CD14-positive monocyte (primary cell): Measurements from ENCODE around the gene FOCAD. TPM values are rescaled to one million over a fixed set of nuclear protein-coding genes. Genes with fewer than 3 reads are reported as not detected.

Experiments
- DNase-seq, 3 donors: peaks; one replicate each; pipeline ENCODE4 v3.0.0-alpha.2; 2011 to 2022
- H2AFZ ChIP-seq: 2 replicates; pipeline ENCODE4 v1.6.0; 2012; ENCODE audit warnings: mild to moderate bottlenecking, low read depth, low read length, inconsistent platforms; ENCODE audit not compliant: insufficient read depth, poor library complexity, severe bottlenecking
- H3K27ac ChIP-seq, 2 donors: 1 replicate in 1 of 2; 2 replicates in 1 of 2; pipeline ENCODE4 v1.5.1; 2012 to 2013; ENCODE audit warnings: low read length in 2 of 2, control low read depth in 1 of 2, inconsistent platforms in 1 of 2, low read depth in 1 of 2, mild to moderate bottlenecking in 1 of 2
- H3K27me3 ChIP-seq, 2 donors: one replicate each; pipeline versions ENCODE4 v1.6.0 to v1.6.1; 2011 to 2013; ENCODE audit warnings: low read length in 2 of 2; ENCODE audit not compliant: control insufficient read depth in 2 of 2, insufficient read depth in 2 of 2
- H3K36me3 ChIP-seq, 2 donors: replicated peaks in 1 of 2; 1 replicate in 1 of 2; 2 replicates in 1 of 2; pipeline versions ENCODE4 v1.5.1 to v1.6.1; 2012 to 2013; ENCODE audit warnings: low read length in 2 of 2, control low read depth in 1 of 2, inconsistent platforms in 1 of 2, mild to moderate bottlenecking in 1 of 2; ENCODE audit not compliant: insufficient read depth in 2 of 2, control insufficient read depth in 1 of 2
- H3K4me1 ChIP-seq, 2 donors: 1 replicate in 1 of 2; 2 replicates in 1 of 2; pipeline versions ENCODE4 v1.5.1 to v1.6.1; 2012 to 2013; ENCODE audit warnings: low read length in 2 of 2, control low read depth in 1 of 2, inconsistent platforms in 1 of 2, mild to moderate bottlenecking in 1 of 2, moderate library complexity in 1 of 2; ENCODE audit not compliant: insufficient read depth in 2 of 2, control insufficient read depth in 1 of 2
- H3K4me2 ChIP-seq: replicated peaks from 2 replicates; pipeline ENCODE3; 2012; ENCODE audit warnings: low read length, moderate library complexity, mild to moderate bottlenecking; ENCODE audit not compliant: poor library complexity, severe bottlenecking; ENCODE audit errors: extremely low read depth
- H3K4me3 ChIP-seq, 3 experiments: fragments of 200-600 bp in 1 of 3; sonication (generic) in 1 of 3; replicated peaks in 1 of 3; 1 replicate in 2 of 3; 2 replicates in 1 of 3; pipeline ENCODE4 v1.5.1; 2011 to 2013; ENCODE audit warnings: low read length in 3 of 3, mild to moderate bottlenecking in 3 of 3, control low read depth in 2 of 3, low read depth in 2 of 3, inconsistent platforms in 1 of 3, moderate library complexity in 1 of 3
- H3K79me2 ChIP-seq: 2 replicates; pipeline ENCODE4 v1.6.0; 2012; ENCODE audit warnings: mild to moderate bottlenecking, control low read depth, inconsistent platforms, low read length, moderate library complexity; ENCODE audit not compliant: insufficient read depth
- H3K9ac ChIP-seq: 2 replicates; pipeline ENCODE4 v1.6.0; 2017; ENCODE audit warnings: low read length, mild to moderate bottlenecking; ENCODE audit not compliant: insufficient read depth, poor library complexity, severe bottlenecking
- H3K9me3 ChIP-seq, 2 donors: replicated peaks in 1 of 2; 1 replicate in 1 of 2; 2 replicates in 1 of 2; pipeline versions ENCODE4 v1.5.1 to v1.6.1; 2012 to 2013; ENCODE audit warnings: low read length in 2 of 2, control low read depth in 1 of 2; ENCODE audit not compliant: control insufficient read depth in 1 of 2, insufficient read depth in 1 of 2
- H4K20me1 ChIP-seq: 2 replicates; pipeline ENCODE4 v1.6.0; 2012; ENCODE audit warnings: mild to moderate bottlenecking, low read length, control low read depth, moderate library complexity; ENCODE audit not compliant: insufficient read depth
- H3K27ac Mint-ChIP-seq, 7 donors: one replicate each; pipeline ENCODE4 v1.8.0; 2020; ENCODE audit warnings: mild to moderate bottlenecking in 7 of 7, mixed read lengths in 7 of 7, moderate library complexity in 6 of 7, inconsistent platforms in 2 of 7
- H3K27me3 Mint-ChIP-seq, 3 donors: one replicate each; pipeline ENCODE4 v1.8.0; 2021 to 2022; ENCODE audit warnings: low read depth in 3 of 3, mild to moderate bottlenecking in 3 of 3, mixed read lengths in 3 of 3, moderate library complexity in 3 of 3, inconsistent platforms in 1 of 3
- H3K36me3 Mint-ChIP-seq, 2 donors: one replicate each; pipeline ENCODE4 v1.8.0; 2020; ENCODE audit warnings: mixed read lengths in 2 of 2, inconsistent platforms in 1 of 2, mild to moderate bottlenecking in 1 of 2
- H3K4me1 Mint-ChIP-seq: one replicate; pipeline ENCODE4 v1.8.0; 2020; ENCODE audit warnings: mild to moderate bottlenecking, mixed read lengths
- H3K4me3 Mint-ChIP-seq, 2 donors: one replicate each; pipeline ENCODE4 v1.8.0; 2020; ENCODE audit warnings: mild to moderate bottlenecking in 2 of 2, mixed read lengths in 2 of 2, moderate library complexity in 1 of 2
- H3K9me3 Mint-ChIP-seq, 7 donors: one replicate each; pipeline ENCODE4 v1.8.0; 2020 to 2022; ENCODE audit warnings: mixed read lengths in 7 of 7, mild to moderate bottlenecking in 6 of 7, moderate library complexity in 6 of 7, inconsistent platforms in 2 of 7
- WGBS: methylation state at CpG from one replicate; pipeline ENCODE4 v1.1.5; 2013; ENCODE audit warnings: missing lambda C conversion rate; ENCODE audit not compliant: insufficient coverage; 5-methylcytosine and 5-hydroxymethylcytosine counted together
- intact Hi-C, 2 donors: fragments of 100-400 bp; cut with micrococcal nuclease; formaldehyde crosslinking; loops; one replicate each; pipeline versions ENCODE4 v1.15.0 to v1.15.1; 2023
- polyA plus RNA-seq, 3 donors: library from polyadenylated mRNA; depleted of rRNA in 1 of 3; unstranded in 2 of 3; stranded (reverse) in 1 of 3; fragments of 300-500 nt in 2 of 3; fragments of >200 nt in 1 of 3; fragmentation: Illumina TruSeq in 2 of 3; gene quantifications; 1 replicate in 2 of 3; 2 replicates in 1 of 3; pipeline ENCODE4 v1.2.3, GENCODE V29; 2012 to 2021
- TF ChIP-seq, protein P1 (sequence below): fragments of 200-600 bp; IDR thresholded peaks from one replicate; pipeline ENCODE4 v1.8.0; 2022; ENCODE audit warnings: antibody characterized with exemption, mild to moderate bottlenecking

Gene FOCAD
- polyA plus RNA-seq, 3 donors: 4.9 to 6.3 (median 5.1) TPM

DNA sequence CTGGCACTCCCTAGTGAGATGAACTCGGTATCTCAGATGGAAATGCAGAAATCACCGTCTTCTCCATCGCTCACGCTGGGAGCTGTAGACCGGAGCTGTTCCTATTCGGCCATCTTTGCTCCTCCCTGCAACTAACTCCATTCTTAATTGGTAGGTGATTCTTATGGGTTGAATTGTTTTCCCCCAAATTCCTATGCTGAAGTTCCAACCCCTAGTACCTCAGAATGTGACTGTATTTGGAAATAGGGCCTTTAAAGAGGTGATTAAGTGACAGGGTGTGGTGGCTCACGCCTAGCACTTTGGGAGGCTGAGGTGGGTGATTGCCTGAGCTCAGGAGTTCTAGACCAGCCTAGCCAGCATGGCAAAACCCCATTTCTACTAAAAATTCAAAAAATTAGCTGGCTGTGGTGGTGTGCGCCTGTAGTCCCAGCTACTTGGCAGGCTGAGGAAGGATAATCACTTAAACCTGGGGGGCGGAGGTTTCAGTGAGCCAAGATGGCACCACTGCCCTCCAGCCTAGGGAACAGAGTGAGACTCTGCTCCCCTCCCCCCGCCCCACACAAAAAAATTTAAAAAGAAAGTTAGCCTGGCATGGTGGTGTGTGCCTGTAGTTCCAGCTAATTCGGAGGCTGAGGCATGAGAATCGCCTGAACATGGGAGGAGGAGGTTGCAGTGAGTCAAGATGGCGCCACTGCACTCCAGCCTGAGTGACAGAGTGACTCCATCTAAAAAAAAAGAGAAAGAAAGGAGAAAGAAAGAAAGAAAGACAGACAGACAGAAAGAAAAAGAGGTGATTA lies 25.2 kb upstream of the FOCAD start:
- Histone ChIP-seq H2AFZ (peak overlapping the region; percentile 1), H3K27ac (no peak overlapping the region), H4K20me1 (no peaks in the 10 kb centered on the region), H3K9me3 (peaks cover 0 to 4% of the 10 kb centered on the region in 2 donors), H3K36me3 (no peaks in the 10 kb centered on the region), H3K4me1 (peaks cover 4 to 11% of the 10 kb centered on the region in 2 donors), H3K4me2 (peak overlapping the region; percentile 42), H3K27me3 (no peaks in the 10 kb centered on the region), H3K79me2 (no peaks in the 10 kb centered on the region), H3K4me3 (peak overlapping the region; percentile 16 to 56 (median 23)), H3K9ac (no peak overlapping the region)
- Mint-ChIP-seq H3K4me1 (peaks cover 5% of the 10 kb centered on the region), H3K27me3 (no peaks in the 10 kb centered on the region), H3K4me3 (peak overlapping the region; percentile 84), H3K9me3 (peaks cover 0 to 7% (median 4%) of the 10 kb centered on the region in 7 donors), H3K36me3 (no peaks in the 10 kb centered on the region), H3K27ac (no peak overlapping the region)
- DNase-seq: no peak
- 100% methylated on average over 1 of the region's 13 CpGs for WGBS
- TF ChIP-seq, protein P1, sequence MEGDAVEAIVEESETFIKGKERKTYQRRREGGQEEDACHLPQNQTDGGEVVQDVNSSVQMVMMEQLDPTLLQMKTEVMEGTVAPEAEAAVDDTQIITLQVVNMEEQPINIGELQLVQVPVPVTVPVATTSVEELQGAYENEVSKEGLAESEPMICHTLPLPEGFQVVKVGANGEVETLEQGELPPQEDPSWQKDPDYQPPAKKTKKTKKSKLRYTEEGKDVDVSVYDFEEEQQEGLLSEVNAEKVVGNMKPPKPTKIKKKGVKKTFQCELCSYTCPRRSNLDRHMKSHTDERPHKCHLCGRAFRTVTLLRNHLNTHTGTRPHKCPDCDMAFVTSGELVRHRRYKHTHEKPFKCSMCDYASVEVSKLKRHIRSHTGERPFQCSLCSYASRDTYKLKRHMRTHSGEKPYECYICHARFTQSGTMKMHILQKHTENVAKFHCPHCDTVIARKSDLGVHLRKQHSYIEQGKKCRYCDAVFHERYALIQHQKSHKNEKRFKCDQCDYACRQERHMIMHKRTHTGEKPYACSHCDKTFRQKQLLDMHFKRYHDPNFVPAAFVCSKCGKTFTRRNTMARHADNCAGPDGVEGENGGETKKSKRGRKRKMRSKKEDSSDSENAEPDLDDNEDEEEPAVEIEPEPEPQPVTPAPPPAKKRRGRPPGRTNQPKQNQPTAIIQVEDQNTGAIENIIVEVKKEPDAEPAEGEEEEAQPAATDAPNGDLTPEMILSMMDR: no peak
- intact Hi-C loops: no loop called here

DNA sequence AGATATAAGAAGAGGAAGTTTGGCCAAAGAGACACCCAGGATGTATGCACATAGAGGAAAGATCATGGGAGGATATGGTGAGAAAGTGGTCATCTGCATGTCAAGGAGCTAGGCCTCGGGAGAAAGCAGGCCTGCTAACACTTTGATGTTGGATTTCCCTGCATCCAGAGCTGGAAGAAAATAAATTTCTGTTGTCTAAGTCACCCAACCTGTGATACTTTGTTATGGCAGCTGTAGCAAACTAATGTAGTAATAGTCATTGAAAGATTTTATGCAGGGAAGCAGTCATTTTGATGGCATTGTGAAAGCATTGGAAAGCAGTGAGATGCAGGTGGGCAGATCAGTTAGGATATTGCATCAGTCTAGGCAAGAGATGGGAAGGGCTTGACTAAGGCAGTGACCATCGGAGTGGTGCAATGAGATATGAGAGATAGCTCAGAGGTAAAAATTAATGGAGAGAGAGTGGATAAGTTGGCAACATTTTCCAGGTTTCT lies 24.5 kb upstream of the FOCAD start:
- H2AFZ ChIP-seq: peak overlapping the region; percentile 1
- H3K36me3 ChIP-seq: no peaks in the 10 kb centered on the region
- intact Hi-C loops: no loop called here
- Mint-ChIP-seq H3K36me3 (no peaks in the 10 kb centered on the region), H3K27ac (no peak overlapping the region), H3K4me1 (peaks cover 5% of the 10 kb centered on the region), H3K9me3 (peaks cover 0 to 7% (median 4%) of the 10 kb centered on the region in 7 donors), H3K27me3 (no peaks in the 10 kb centered on the region), H3K4me3 (no peak overlapping the region)
- H3K4me1 ChIP-seq: peaks cover 4 to 11% of the 10 kb centered on the region in 2 donors
- no peaks in the 10 kb centered on the region for H4K20me1 ChIP-seq
- H3K9ac ChIP-seq: no peak overlapping the region
- no peaks in the 10 kb centered on the region for H3K79me2 ChIP-seq
- no peak overlapping the region for H3K4me2 ChIP-seq
- TF ChIP-seq, protein P1: no peak
- peaks cover 0 to 4% of the 10 kb centered on the region in 2 donors for H3K9me3 ChIP-seq
- no peak overlapping the region for H3K27ac ChIP-seq
- no peaks in the 10 kb centered on the region for H3K27me3 ChIP-seq
- no peak overlapping the region for H3K4me3 ChIP-seq
- DNase-seq: no peak
- 59% methylated on average over 2 of the region's 2 CpGs for WGBS
